Hepatocyte (in vitro differentiated cells): Measurements from ENCODE around the gene SF3B5. TPM values are rescaled to one million over a fixed set of nuclear protein-coding genes. Genes with fewer than 3 reads are reported as not detected.

ENCODE experiments used
- DNase-seq: peaks from one replicate; pipeline ENCODE4 v3.0.0-alpha.2; 2016; ENCODE audit warnings: low spot score
- H2AFZ ChIP-seq: fragments of 200-600 bp; sonication (generic); 2 replicates; pipeline ENCODE4 v1.6.0; 2016; ENCODE audit warnings: antibody characterized with exemption, mild to moderate bottlenecking
- H3K27ac ChIP-seq: fragments of 200-600 bp; sonication (generic); 2 replicates; pipeline ENCODE4 v1.5.1; 2016; ENCODE audit warnings: mild to moderate bottlenecking
- H3K27me3 ChIP-seq: fragments of 200-600 bp; sonication (generic); 2 replicates; pipeline ENCODE4 v1.6.1; 2016
- H3K36me3 ChIP-seq: fragments of 200-600 bp; sonication (generic); replicated peaks from 2 replicates; pipeline ENCODE4 v1.5.1; 2016; ENCODE audit warnings: low read depth; ENCODE audit not compliant: insufficient read depth
- H3K4me1 ChIP-seq: fragments of 200-600 bp; sonication (generic); 2 replicates; pipeline ENCODE4 v1.5.1; 2016; ENCODE audit warnings: mild to moderate bottlenecking, moderate library complexity; ENCODE audit not compliant: insufficient read depth
- H3K4me2 ChIP-seq: fragments of 200-600 bp; sonication (generic); 2 replicates; pipeline ENCODE4 v1.6.0; 2016
- H3K4me3 ChIP-seq: fragments of 200-600 bp; sonication (generic); 2 replicates; pipeline ENCODE4 v1.5.1; 2016; ENCODE audit warnings: mild to moderate bottlenecking
- H3K79me2 ChIP-seq: fragments of 200-600 bp; sonication (generic); 2 replicates; pipeline ENCODE4 v1.6.0; 2017; ENCODE audit warnings: mild to moderate bottlenecking
- H3K9me2 ChIP-seq: fragments of 200-600 bp; sonication (generic); replicated peaks from 2 replicates; pipeline ENCODE4 v1.6.0; 2017; ENCODE audit warnings: mild to moderate bottlenecking; ENCODE audit not compliant: insufficient read depth
- H3K9me3 ChIP-seq: fragments of 200-600 bp; sonication (generic); 2 replicates; pipeline ENCODE4 v1.5.1; 2016; ENCODE audit warnings: low read depth, mild to moderate bottlenecking
- H4K20me1 ChIP-seq: fragments of 200-600 bp; sonication (generic); 2 replicates; pipeline ENCODE4 v1.6.0; 2016; ENCODE audit warnings: mild to moderate bottlenecking; ENCODE audit not compliant: insufficient read depth, poor library complexity, severe bottlenecking
- CTCF ChIP-seq: fragments of 200-600 bp; sonication (generic); IDR thresholded peaks from 2 replicates; pipeline ENCODE4 v1.5.1; 2016; ENCODE audit warnings: antibody characterized with exemption, mild to moderate bottlenecking; ENCODE audit not compliant: poor library complexity
- EZH2 ChIP-seq: fragments of 200-600 bp; sonication (generic); IDR thresholded peaks from 2 replicates; pipeline ENCODE4 v1.6.1; 2016; ENCODE audit warnings: antibody characterized with exemption, mild to moderate bottlenecking, borderline replicate concordance
- EZH2phosphoT487 ChIP-seq: fragments of 200-600 bp; sonication (generic); IDR thresholded peaks from one replicate; pipeline ENCODE4 v1.6.1; 2018; ENCODE audit warnings: antibody characterized with exemption, mild to moderate bottlenecking, low read depth, moderate library complexity; ENCODE audit not compliant: unreplicated experiment, severe bottlenecking
- WGBS: methylation state at CpG from one replicate; pipeline ENCODE4 v1.1.6; 2016; ENCODE audit warnings: low lambda C conversion rate; ENCODE audit errors: missing lambda C conversion rate; 5-methylcytosine and 5-hydroxymethylcytosine counted together
- polyA plus RNA-seq: library from polyadenylated mRNA; unstranded; fragments of >200 nt; fragmentation: Nextera tagmentation; extraction: Ambion mirVana; gene quantifications from 2 replicates; pipeline ENCODE4 v1.2.1, GENCODE V29; 2016
- total RNA-seq: library from RNA; depleted of rRNA; stranded (reverse); fragments of >200 nt; gene quantifications from 2 replicates; pipeline ENCODE4 v1.2.3, GENCODE V29; 2014

The SF3B5 gene
- total and polyA plus RNA-seq, 2 experiments from 2014 or later = 147 to 155 TPM

- DNase-seq = peak; percentile 9
- peaks cover 11% of the 10 kb centered on the region for H3K4me1 ChIP-seq
- H3K4me2 ChIP-seq = peak overlapping the region; percentile 99
- no peak overlapping the region for H3K27ac ChIP-seq
- TF ChIP-seq EZH2phosphoT487 = no peak
- TF ChIP-seq CTCF = no peak
- no peak for TF ChIP-seq EZH2
- H2AFZ ChIP-seq = peak overlapping the region; percentile 85
- H3K9me2 ChIP-seq = no peaks in the 10 kb centered on the region
- no peaks in the 10 kb centered on the region for H4K20me1 ChIP-seq
- peak overlapping the region; percentile 57 for H3K4me3 ChIP-seq
- WGBS = 7% methylated on average over 16 of the region's 16 CpGs
- H3K79me2 ChIP-seq = no peaks in the 10 kb centered on the region
- H3K9me3 ChIP-seq = no peaks in the 10 kb centered on the region
- peaks cover 59% of the 10 kb centered on the region for H3K27me3 ChIP-seq
- no peaks in the 10 kb centered on the region for H3K36me3 ChIP-seq
These were observed 32.1 kb downstream of the SF3B5 start for GRCh38 chr6:144063246-144063743.

- Histone ChIP-seq H3K9me3 (no peaks in the 10 kb centered on the region), H2AFZ (no peak overlapping the region), H3K27me3 (peaks cover 56% of the 10 kb centered on the region), H3K79me2 (no peaks in the 10 kb centered on the region), H3K27ac (no peak overlapping the region), H3K9me2 (no peaks in the 10 kb centered on the region), H3K36me3 (no peaks in the 10 kb centered on the region), H3K4me3 (no peak overlapping the region), H3K4me1 (peaks cover 11% of the 10 kb centered on the region), H3K4me2 (peak overlapping the region; percentile 99), H4K20me1 (no peaks in the 10 kb centered on the region)
- DNase-seq = no peak
- TF ChIP-seq EZH2phosphoT487 (no peak), CTCF (no peak), EZH2 (no peak)
- WGBS = 42% methylated on average over 5 of the region's 5 CpGs
These were observed 32.6 kb downstream of the SF3B5 start for GRCh38 chr6:144062786-144063185.

GRCh38 chr6:144059139-144059538 lies 36.2 kb downstream of the SF3B5 start:
- H3K4me3 ChIP-seq = no peak overlapping the region

More at GRCh38 chr6:144059139-144059538, 36.2 kb downstream of the SF3B5 start:
- Histone ChIP-seq H3K79me2 (no peaks in the 10 kb centered on the region), H3K27ac (no peak overlapping the region), H4K20me1 (no peaks in the 10 kb centered on the region), H3K27me3 (peaks cover 28% of the 10 kb centered on the region), H3K4me2 (no peak overlapping the region), H2AFZ (no peak overlapping the region), H3K36me3 (no peaks in the 10 kb centered on the region), H3K9me3 (no peaks in the 10 kb centered on the region), H3K9me2 (no peaks in the 10 kb centered on the region), H3K4me1 (peaks cover 6% of the 10 kb centered on the region)
- no peak for DNase-seq
- WGBS = 87% methylated on average over 1 of the region's 1 CpG
- no peak for TF ChIP-seq EZH2phosphoT487
- TF ChIP-seq CTCF = no peak
- TF ChIP-seq EZH2 = no peak
